ENCODE data around the gene CLEC2D.
"Not testable (repeated sequence)": the region's sequence is repeated elsewhere in the genome, so short reads cannot be mapped to it uniquely, and the experiment has no call there.

The CLEC2D gene

GRCh38 chr12:9662488-9662887, 7.0 kb upstream of the CLEC2D start:
- no peak overlapping the region for H3K9ac ChIP-seq (ENCODE audit: low read length)
- H3K27me3 ChIP-seq (ENCODE audit: control insufficient read depth, insufficient read depth, low read length) = no peaks in the 10 kb centered on the region
- H3K4me3 ChIP-seq (ENCODE audit: low read length) = no peak overlapping the region
- no peaks in the 10 kb centered on the region for H3K9me3 ChIP-seq (ENCODE audit: control insufficient read depth, low read depth, low read length)
- H3K36me3 ChIP-seq (ENCODE audit: control insufficient read depth, low read depth, low read length) = peaks cover 21% of the 10 kb centered on the region
- H3K27ac ChIP-seq (ENCODE audit: low read length) = no peak overlapping the region
- no peaks in the 10 kb centered on the region for H3K4me1 ChIP-seq (ENCODE audit: control insufficient read depth, low read depth, low read length)

GRCh38 chr12:9667403-9668160, 1.9 kb upstream of the CLEC2D start:
- no peak overlapping the region for H3K9ac ChIP-seq (ENCODE audit: low read length)
- H3K27me3 ChIP-seq (ENCODE audit: control insufficient read depth, insufficient read depth, low read length) = no peaks in the 10 kb centered on the region
- H3K27ac ChIP-seq (ENCODE audit: low read length) = no peak overlapping the region
- no peaks in the 10 kb centered on the region for H3K4me1 ChIP-seq (ENCODE audit: control insufficient read depth, low read depth, low read length)
- H3K4me3 ChIP-seq (ENCODE audit: low read length) = no peak overlapping the region
- H3K36me3 ChIP-seq (ENCODE audit: control insufficient read depth, low read depth, low read length) = peaks cover 4% of the 10 kb centered on the region
- no peaks in the 10 kb centered on the region for H3K9me3 ChIP-seq (ENCODE audit: control insufficient read depth, low read depth, low read length)

GRCh38 chr12:9668161-9669018, 1.1 kb upstream of the CLEC2D start:
- no peaks in the 10 kb centered on the region for H3K27me3 ChIP-seq (ENCODE audit: control insufficient read depth, insufficient read depth, low read length)
- no peaks in the 10 kb centered on the region for H3K4me1 ChIP-seq (ENCODE audit: control insufficient read depth, low read depth, low read length)
- no peak overlapping the region for H3K27ac ChIP-seq (ENCODE audit: low read length)
- H3K4me3 ChIP-seq (ENCODE audit: low read length) = no peak overlapping the region
- H3K36me3 ChIP-seq (ENCODE audit: control insufficient read depth, low read depth, low read length) = peaks cover 4% of the 10 kb centered on the region
- no peaks in the 10 kb centered on the region for H3K9me3 ChIP-seq (ENCODE audit: control insufficient read depth, low read depth, low read length)
- no peak overlapping the region for H3K9ac ChIP-seq (ENCODE audit: low read length)

GRCh38 chr12:9669019-9669326, 540 bp upstream of the CLEC2D start:
- Histone ChIP-seq H3K36me3 (ENCODE audit: control insufficient read depth, low read depth, low read length) (peaks cover 4% of the 10 kb centered on the region), H3K27ac (ENCODE audit: low read length) (no peak overlapping the region), H3K4me3 (ENCODE audit: low read length) (no peak overlapping the region), H3K9me3 (ENCODE audit: control insufficient read depth, low read depth, low read length) (no peaks in the 10 kb centered on the region), H3K4me1 (ENCODE audit: control insufficient read depth, low read depth, low read length) (peaks cover 3% of the 10 kb centered on the region), H3K9ac (ENCODE audit: low read length) (no peak overlapping the region), H3K27me3 (ENCODE audit: control insufficient read depth, insufficient read depth, low read length) (no peaks in the 10 kb centered on the region)

DNA sequence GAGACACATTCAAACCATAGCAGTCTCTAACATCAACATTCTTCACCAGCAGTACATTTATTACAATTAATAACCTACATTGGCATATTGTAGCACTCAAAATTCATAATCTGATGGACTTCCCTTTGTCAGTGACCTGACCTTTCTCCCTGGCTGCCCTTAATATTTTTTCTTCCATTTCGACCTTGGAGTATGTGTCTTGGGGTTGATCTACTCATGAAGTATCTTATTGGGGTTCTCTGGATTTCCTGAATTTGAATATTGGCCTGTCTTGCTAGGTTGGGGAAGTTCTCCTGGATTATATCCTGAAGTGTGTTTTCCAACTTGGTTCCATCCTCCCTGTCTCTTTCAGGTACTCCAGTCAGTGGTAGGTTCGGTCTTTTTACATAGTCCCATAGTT, 2.8 kb downstream of the CLEC2D start:
- H3K27me3 ChIP-seq (ENCODE audit: control insufficient read depth, insufficient read depth, low read length); H3K36me3 ChIP-seq (ENCODE audit: control insufficient read depth, low read depth, low read length); H3K9ac ChIP-seq (ENCODE audit: low read length); H3K4me1 ChIP-seq (ENCODE audit: control insufficient read depth, low read depth, low read length); H3K9me3 ChIP-seq (ENCODE audit: control insufficient read depth, low read depth, low read length); H3K4me3 ChIP-seq (ENCODE audit: low read length); H3K27ac ChIP-seq (ENCODE audit: low read length): not testable (repeated sequence)

DNA sequence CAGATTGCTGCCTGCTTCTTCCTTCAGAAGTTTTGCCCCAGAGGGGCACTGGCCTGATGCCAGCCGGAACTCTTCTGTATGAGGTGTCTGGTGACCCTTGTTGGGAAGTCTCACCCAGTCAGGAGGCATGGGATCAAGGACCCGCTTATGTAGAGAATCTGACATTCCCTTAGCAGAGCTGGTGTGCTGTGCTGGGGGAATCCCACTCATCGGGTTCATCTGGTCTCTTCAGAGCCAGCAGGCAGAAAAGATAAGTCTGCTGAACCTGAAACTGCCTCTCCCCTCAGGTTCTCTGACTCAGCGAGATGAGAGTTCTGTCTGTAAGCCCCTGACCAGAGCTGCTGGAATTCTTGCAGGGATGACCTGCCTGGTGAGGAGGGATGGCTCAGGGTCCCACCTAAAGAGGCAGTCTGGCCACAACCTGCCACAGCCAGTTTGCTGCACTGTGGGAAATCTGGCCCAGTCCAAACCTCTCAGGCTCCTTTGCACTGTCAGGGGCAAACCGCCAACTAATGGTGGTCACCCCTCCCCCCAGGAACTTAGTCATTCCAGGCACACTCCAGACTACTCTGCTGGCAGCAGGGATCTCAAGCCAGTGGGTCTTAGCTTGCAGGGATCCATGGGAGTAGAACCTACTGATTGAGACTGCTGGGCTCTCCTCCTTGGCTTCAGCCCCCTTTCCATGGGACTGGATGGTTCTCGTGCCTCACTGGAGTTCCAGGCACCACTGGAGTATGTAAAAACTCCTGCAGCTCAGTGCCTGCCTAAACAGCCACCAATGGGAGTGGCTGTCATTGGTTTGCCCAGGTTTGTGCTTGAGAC, 4.1 kb downstream of the CLEC2D start:
- Histone ChIP-seq H3K36me3 (ENCODE audit: control insufficient read depth, low read depth, low read length) (no peaks in the 10 kb centered on the region), H3K4me3 (ENCODE audit: low read length) (no peak overlapping the region), H3K4me1 (ENCODE audit: control insufficient read depth, low read depth, low read length) (peaks cover 3% of the 10 kb centered on the region), H3K27me3 (ENCODE audit: control insufficient read depth, insufficient read depth, low read length) (no peaks in the 10 kb centered on the region), H3K9ac (ENCODE audit: low read length) (no peak overlapping the region), H3K9me3 (ENCODE audit: control insufficient read depth, low read depth, low read length) (no peaks in the 10 kb centered on the region), H3K27ac (ENCODE audit: low read length) (no peak overlapping the region)

DNA sequence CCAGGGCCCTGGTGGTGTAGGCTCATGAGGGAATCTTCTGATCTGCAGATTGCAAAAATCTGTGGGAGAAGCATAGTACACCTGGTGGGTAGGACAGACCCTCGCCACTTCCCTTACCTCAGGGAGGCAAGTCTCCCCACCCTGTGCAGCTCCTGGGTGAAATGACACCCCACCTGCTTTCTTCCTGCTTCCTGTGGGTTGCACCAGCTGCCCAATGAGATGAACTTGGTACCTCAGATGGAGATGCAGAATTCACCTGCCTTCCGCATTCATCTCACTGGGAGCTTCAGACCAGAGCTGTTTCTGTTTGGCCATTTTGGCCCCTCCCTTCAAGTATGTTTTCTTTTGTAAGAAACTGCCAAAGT, 4.7 kb downstream of the CLEC2D start:
- peaks cover 3% of the 10 kb centered on the region for H3K4me1 ChIP-seq (ENCODE audit: control insufficient read depth, low read depth, low read length)
- no peaks in the 10 kb centered on the region for H3K27me3 ChIP-seq (ENCODE audit: control insufficient read depth, insufficient read depth, low read length)
- H3K4me3 ChIP-seq (ENCODE audit: low read length) = no peak overlapping the region
- H3K36me3 ChIP-seq (ENCODE audit: control insufficient read depth, low read depth, low read length) = no peaks in the 10 kb centered on the region
- no peak overlapping the region for H3K27ac ChIP-seq (ENCODE audit: low read length)
- no peak overlapping the region for H3K9ac ChIP-seq (ENCODE audit: low read length)
- H3K9me3 ChIP-seq (ENCODE audit: control insufficient read depth, low read depth, low read length) = no peaks in the 10 kb centered on the region

GRCh38 chr12:9682508-9682907, 13.0 kb downstream of the CLEC2D start:
- not testable (repeated sequence) for H3K9ac ChIP-seq (ENCODE audit: low read length); H3K27ac ChIP-seq (ENCODE audit: low read length); H3K4me3 ChIP-seq (ENCODE audit: low read length); H3K36me3 ChIP-seq (ENCODE audit: control insufficient read depth, low read depth, low read length); H3K27me3 ChIP-seq (ENCODE audit: control insufficient read depth, insufficient read depth, low read length); H3K4me1 ChIP-seq (ENCODE audit: control insufficient read depth, low read depth, low read length); H3K9me3 ChIP-seq (ENCODE audit: control insufficient read depth, low read depth, low read length)

- not testable (repeated sequence) for H3K27me3 ChIP-seq (ENCODE audit: control insufficient read depth, insufficient read depth, low read length); H3K36me3 ChIP-seq (ENCODE audit: control insufficient read depth, low read depth, low read length); H3K27ac ChIP-seq (ENCODE audit: low read length); H3K4me3 ChIP-seq (ENCODE audit: low read length); H3K4me1 ChIP-seq (ENCODE audit: control insufficient read depth, low read depth, low read length); H3K9me3 ChIP-seq (ENCODE audit: control insufficient read depth, low read depth, low read length); H3K9ac ChIP-seq (ENCODE audit: low read length)
These were observed 13.4 kb downstream of the CLEC2D start for GRCh38 chr12:9682949-9683348.

GRCh38 chr12:9685366-9685765, 15.9 kb downstream of the CLEC2D start:
- not testable (repeated sequence) for H3K36me3 ChIP-seq (ENCODE audit: control insufficient read depth, low read depth, low read length); H3K27me3 ChIP-seq (ENCODE audit: control insufficient read depth, insufficient read depth, low read length); H3K27ac ChIP-seq (ENCODE audit: low read length); H3K4me3 ChIP-seq (ENCODE audit: low read length); H3K9ac ChIP-seq (ENCODE audit: low read length); H3K4me1 ChIP-seq (ENCODE audit: control insufficient read depth, low read depth, low read length); H3K9me3 ChIP-seq (ENCODE audit: control insufficient read depth, low read depth, low read length)

- Histone ChIP-seq H3K4me1 (ENCODE audit: control insufficient read depth, low read depth, low read length) (no peaks in the 10 kb centered on the region), H3K9ac (ENCODE audit: low read length) (no peak overlapping the region), H3K36me3 (ENCODE audit: control insufficient read depth, low read depth, low read length) (peaks cover 6% of the 10 kb centered on the region), H3K27me3 (ENCODE audit: control insufficient read depth, insufficient read depth, low read length) (no peaks in the 10 kb centered on the region), H3K4me3 (ENCODE audit: low read length) (no peak overlapping the region), H3K9me3 (ENCODE audit: control insufficient read depth, low read depth, low read length) (no peaks in the 10 kb centered on the region), H3K27ac (ENCODE audit: low read length) (no peak overlapping the region)
These were observed 16.4 kb downstream of the CLEC2D start for GRCh38 chr12:9685915-9686314.

Data from iPS-18a (cell line).